Neural progenitor cell (in vitro differentiated cells): ENCODE results near the gene ERMP1. TPM values are rescaled to one million over a fixed set of nuclear protein-coding genes. Genes with fewer than 3 reads are reported as not detected.

Experiments
- DNase-seq: peaks from one replicate; pipeline ENCODE4 v3.0.0-alpha.2; 2016; ENCODE audit warnings: low spot score
- H2AFZ ChIP-seq: fragments of 200-600 bp; sonication (generic); replicated peaks from 2 replicates; pipeline ENCODE4 v1.6.1; 2016; ENCODE audit warnings: antibody characterized with exemption
- H3F3A ChIP-seq: fragments of 200-600 bp; sonication (generic); 2 replicates; pipeline ENCODE4 v1.6.1; 2016; ENCODE audit warnings: antibody characterized with exemption, low read depth
- H3K27ac ChIP-seq: fragments of 200-600 bp; sonication (generic); 2 replicates; pipeline ENCODE4 v1.5.1; 2016; ENCODE audit warnings: mild to moderate bottlenecking
- H3K27me3 ChIP-seq: fragments of 200-600 bp; sonication (generic); 2 replicates; pipeline ENCODE4 v1.6.1; 2016; ENCODE audit warnings: mild to moderate bottlenecking, moderate library complexity
- H3K36me3 ChIP-seq: fragments of 200-600 bp; sonication (generic); 2 replicates; pipeline ENCODE4 v1.5.1; 2016
- H3K4me1 ChIP-seq: fragments of 200-600 bp; sonication (generic); 2 replicates; pipeline ENCODE4 v1.6.1; 2016; ENCODE audit warnings: mixed run types
- H3K4me2 ChIP-seq: fragments of 200-600 bp; sonication (generic); 2 replicates; pipeline ENCODE4 v1.6.1; 2016
- H3K4me3 ChIP-seq: fragments of 200-600 bp; sonication (generic); 2 replicates; pipeline ENCODE4 v1.5.1; 2016
- H3K79me2 ChIP-seq: fragments of 200-600 bp; sonication (generic); 2 replicates; pipeline ENCODE4 v1.6.1; 2016; ENCODE audit warnings: low read depth
- H3K9ac ChIP-seq: fragments of 200-600 bp; sonication (generic); 2 replicates; pipeline ENCODE4 v1.6.1; 2016
- H3K9me3 ChIP-seq: fragments of 200-600 bp; sonication (generic); 2 replicates; pipeline ENCODE4 v1.5.1; 2016; ENCODE audit warnings: low read depth
- H4K20me1 ChIP-seq: fragments of 200-600 bp; sonication (generic); 2 replicates; pipeline ENCODE4 v1.6.1; 2016; ENCODE audit warnings: low read depth
- H3K27ac Mint-ChIP-seq: 3 replicates; pipeline ENCODE4 v1.8.0; 2021; ENCODE audit warnings: mixed read lengths
- H3K27me3 Mint-ChIP-seq: 2 replicates; pipeline ENCODE4 v1.8.0; 2022; ENCODE audit warnings: low read depth, mild to moderate bottlenecking, inconsistent platforms, moderate library complexity, mixed read lengths; ENCODE audit not compliant: insufficient read depth
- H3K36me3 Mint-ChIP-seq: 3 replicates; pipeline ENCODE4 v1.8.0; 2021; ENCODE audit warnings: mixed read lengths
- H3K4me1 Mint-ChIP-seq: 3 replicates; pipeline ENCODE4 v1.8.0; 2021; ENCODE audit warnings: mixed read lengths
- H3K4me3 Mint-ChIP-seq: 3 replicates; pipeline ENCODE4 v1.8.0; 2021; ENCODE audit warnings: mild to moderate bottlenecking, moderate library complexity, mixed read lengths
- H3K9me3 Mint-ChIP-seq: 3 replicates; pipeline ENCODE4 v1.8.0; 2020; ENCODE audit warnings: mixed read lengths
- EZH2 ChIP-seq: fragments of 200-600 bp; sonication (generic); IDR thresholded peaks from 2 replicates; pipeline ENCODE4 v1.6.1; 2017; ENCODE audit warnings: antibody characterized with exemption, mild to moderate bottlenecking, moderate library complexity
- EZH2phosphoT487 ChIP-seq: fragments of 200-600 bp; sonication (generic); IDR thresholded peaks from 2 replicates; pipeline ENCODE4 v1.6.1; 2017; ENCODE audit warnings: antibody characterized with exemption
- total RNA-seq: library from RNA; depleted of rRNA; stranded (reverse); fragments of >200 nt; gene quantifications from 2 replicates; pipeline ENCODE4 v1.2.3, GENCODE V29; 2015; ENCODE audit warnings: low replicate concordance
- TF ChIP-seq, protein P1 (sequence below): fragments of 200-600 bp; sonication (generic); IDR thresholded peaks from 2 replicates; pipeline ENCODE4 v1.5.1; 2017; ENCODE audit warnings: antibody characterized with exemption, mild to moderate bottlenecking

Gene ERMP1
- total RNA-seq, 1 donor from 2014 or later = 25.5 TPM

DNA sequence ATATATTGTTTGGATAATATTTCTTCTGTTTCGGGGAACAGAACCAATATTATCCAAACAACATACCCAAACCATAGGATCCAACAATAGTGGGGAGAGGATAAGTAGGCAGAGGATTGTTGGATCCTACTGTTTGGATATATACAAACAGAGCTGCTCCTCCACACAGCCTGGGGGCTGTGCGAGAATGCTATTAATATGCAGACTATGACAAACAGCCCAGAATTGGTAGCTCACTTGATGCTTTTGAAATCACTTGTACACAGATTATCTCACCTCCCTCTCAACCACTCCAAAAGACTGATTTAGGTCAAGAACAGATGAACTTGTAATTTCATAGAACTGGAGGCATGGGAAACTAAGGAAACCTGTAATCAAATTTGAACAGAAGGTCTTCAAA, 33.4 kb upstream of the ERMP1 start:
- H3K9ac ChIP-seq = no peak overlapping the region
- no peak overlapping the region for H3K27ac Mint-ChIP-seq
- DNase-seq = no peak
- H3K79me2 ChIP-seq = no peaks in the 10 kb centered on the region
- peaks cover 14% of the 10 kb centered on the region for H3K4me1 Mint-ChIP-seq
- no peaks in the 10 kb centered on the region for H3K9me3 ChIP-seq
- no peaks in the 10 kb centered on the region for H4K20me1 ChIP-seq
- no peak overlapping the region for H3K4me2 ChIP-seq
- H3K27me3 Mint-ChIP-seq = peaks cover 2% of the 10 kb centered on the region
- H3F3A ChIP-seq = peaks cover 10% of the 10 kb centered on the region
- no peak overlapping the region for H3K4me3 Mint-ChIP-seq
- no peaks in the 10 kb centered on the region for H3K27me3 ChIP-seq
- no peak overlapping the region for H2AFZ ChIP-seq
- no peak overlapping the region for H3K4me3 ChIP-seq
- H3K9me3 Mint-ChIP-seq = no peaks in the 10 kb centered on the region
- TF ChIP-seq, protein P1, sequence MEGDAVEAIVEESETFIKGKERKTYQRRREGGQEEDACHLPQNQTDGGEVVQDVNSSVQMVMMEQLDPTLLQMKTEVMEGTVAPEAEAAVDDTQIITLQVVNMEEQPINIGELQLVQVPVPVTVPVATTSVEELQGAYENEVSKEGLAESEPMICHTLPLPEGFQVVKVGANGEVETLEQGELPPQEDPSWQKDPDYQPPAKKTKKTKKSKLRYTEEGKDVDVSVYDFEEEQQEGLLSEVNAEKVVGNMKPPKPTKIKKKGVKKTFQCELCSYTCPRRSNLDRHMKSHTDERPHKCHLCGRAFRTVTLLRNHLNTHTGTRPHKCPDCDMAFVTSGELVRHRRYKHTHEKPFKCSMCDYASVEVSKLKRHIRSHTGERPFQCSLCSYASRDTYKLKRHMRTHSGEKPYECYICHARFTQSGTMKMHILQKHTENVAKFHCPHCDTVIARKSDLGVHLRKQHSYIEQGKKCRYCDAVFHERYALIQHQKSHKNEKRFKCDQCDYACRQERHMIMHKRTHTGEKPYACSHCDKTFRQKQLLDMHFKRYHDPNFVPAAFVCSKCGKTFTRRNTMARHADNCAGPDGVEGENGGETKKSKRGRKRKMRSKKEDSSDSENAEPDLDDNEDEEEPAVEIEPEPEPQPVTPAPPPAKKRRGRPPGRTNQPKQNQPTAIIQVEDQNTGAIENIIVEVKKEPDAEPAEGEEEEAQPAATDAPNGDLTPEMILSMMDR = no peak
- TF ChIP-seq EZH2phosphoT487 (no peak), EZH2 (no peak)
- H3K36me3 ChIP-seq = no peaks in the 10 kb centered on the region
- H3K27ac ChIP-seq = no peak overlapping the region
- peaks cover 7% of the 10 kb centered on the region for H3K4me1 ChIP-seq
- no peaks in the 10 kb centered on the region for H3K36me3 Mint-ChIP-seq

DNA sequence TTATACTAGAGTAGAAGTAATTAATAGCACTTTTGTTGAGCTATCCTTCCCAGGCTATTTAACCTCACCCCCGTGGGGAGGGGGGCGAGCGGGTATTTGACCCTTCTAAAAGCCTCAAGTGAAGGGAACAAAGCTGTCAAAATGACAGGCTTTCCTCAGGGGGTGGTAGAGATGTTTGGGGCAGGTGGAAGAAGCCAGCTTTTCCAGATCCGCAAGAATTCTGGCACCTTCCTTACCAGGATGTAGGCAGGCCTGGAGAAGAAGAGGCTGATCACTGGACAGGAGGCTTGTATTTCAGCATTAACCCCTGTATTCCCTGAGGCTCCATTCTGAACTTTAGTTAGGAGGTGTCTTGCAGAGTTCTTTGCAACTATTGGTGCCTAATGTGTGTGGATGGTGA, 31.5 kb upstream of the ERMP1 start:
- Histone ChIP-seq H4K20me1 (no peaks in the 10 kb centered on the region), H3K27ac (peak overlapping the region; percentile 6), H3F3A (peaks cover 10% of the 10 kb centered on the region), H3K4me2 (peak overlapping the region; percentile 50), H3K4me3 (no peak overlapping the region), H3K9me3 (no peaks in the 10 kb centered on the region), H3K27me3 (no peaks in the 10 kb centered on the region), H2AFZ (peak overlapping the region; percentile 2), H3K4me1 (peaks cover 7% of the 10 kb centered on the region), H3K79me2 (no peaks in the 10 kb centered on the region), H3K9ac (no peak overlapping the region), H3K36me3 (no peaks in the 10 kb centered on the region)
- no peak for TF ChIP-seq EZH2
- no peak for TF ChIP-seq EZH2phosphoT487
- TF ChIP-seq, protein P1 = no peak
- Mint-ChIP-seq H3K36me3 (no peaks in the 10 kb centered on the region), H3K4me3 (no peak overlapping the region), H3K9me3 (no peaks in the 10 kb centered on the region), H3K27ac (no peak overlapping the region), H3K27me3 (peaks cover 2% of the 10 kb centered on the region), H3K4me1 (peaks cover 15% of the 10 kb centered on the region)
- peak; percentile 36 for DNase-seq

DNA sequence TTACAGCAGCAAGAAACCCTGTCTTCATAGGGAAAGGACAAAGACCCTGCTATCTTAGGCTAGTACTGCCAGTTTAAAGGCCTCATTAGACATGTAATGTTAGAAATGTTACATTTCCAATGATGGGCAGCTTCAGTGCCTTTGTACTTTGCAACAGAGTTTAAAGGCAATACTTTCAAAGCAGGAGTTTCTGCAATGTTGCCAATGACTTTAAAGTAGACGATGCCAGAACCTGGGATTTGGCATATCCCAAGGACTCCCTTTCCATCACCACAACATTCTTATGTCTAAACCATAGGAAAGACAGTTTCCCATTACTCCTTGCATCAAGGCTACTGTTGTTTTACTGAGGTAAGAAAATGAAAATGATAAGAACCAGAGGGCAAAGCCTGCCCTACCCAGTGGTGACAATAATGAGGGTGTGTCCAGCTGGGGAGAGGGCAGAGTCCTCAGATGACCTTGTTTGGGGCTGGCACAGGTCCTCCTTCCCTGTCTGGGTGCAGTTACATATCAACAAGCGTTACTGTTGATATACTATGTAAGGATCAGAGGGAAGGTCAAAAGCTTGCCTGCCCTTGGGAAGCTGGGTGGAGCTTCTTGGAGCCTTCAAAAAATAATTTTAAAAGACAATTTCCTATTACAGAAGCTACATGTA, 30.3 kb upstream of the ERMP1 start:
- H3K27ac ChIP-seq = no peak overlapping the region
- H3K36me3 ChIP-seq = no peaks in the 10 kb centered on the region
- no peak overlapping the region for H3K4me3 ChIP-seq
- Mint-ChIP-seq H3K36me3 (no peaks in the 10 kb centered on the region), H3K4me1 (peaks cover 15% of the 10 kb centered on the region), H3K27me3 (peaks cover 2% of the 10 kb centered on the region), H3K9me3 (no peaks in the 10 kb centered on the region), H3K4me3 (no peak overlapping the region), H3K27ac (no peak overlapping the region)
- H3K79me2 ChIP-seq = no peaks in the 10 kb centered on the region
- no peaks in the 10 kb centered on the region for H4K20me1 ChIP-seq
- H3K9ac ChIP-seq = no peak overlapping the region
- no peak overlapping the region for H3K4me2 ChIP-seq
- no peaks in the 10 kb centered on the region for H3K27me3 ChIP-seq
- H3F3A ChIP-seq = peaks cover 10% of the 10 kb centered on the region
- H2AFZ ChIP-seq = no peak overlapping the region
- H3K4me1 ChIP-seq = peaks cover 7% of the 10 kb centered on the region
- no peak for TF ChIP-seq EZH2
- no peak for TF ChIP-seq EZH2phosphoT487
- TF ChIP-seq, protein P1 = no peak
- DNase-seq = no peak
- no peaks in the 10 kb centered on the region for H3K9me3 ChIP-seq
